Middle frontal gyrus (tissue), 1 donor: ENCODE results near the gene CST7.
"Not testable (repeated sequence)": the region's sequence is repeated elsewhere in the genome, so short reads cannot be mapped to it uniquely, and the experiment has no call there.

Source experiments
- DNase-seq: peaks from one replicate; pipeline ENCODE4 v3.0.0-alpha.2; 2015; ENCODE audit warnings: low spot score; ENCODE audit errors: extremely low spot score

Gene CST7

DNA sequence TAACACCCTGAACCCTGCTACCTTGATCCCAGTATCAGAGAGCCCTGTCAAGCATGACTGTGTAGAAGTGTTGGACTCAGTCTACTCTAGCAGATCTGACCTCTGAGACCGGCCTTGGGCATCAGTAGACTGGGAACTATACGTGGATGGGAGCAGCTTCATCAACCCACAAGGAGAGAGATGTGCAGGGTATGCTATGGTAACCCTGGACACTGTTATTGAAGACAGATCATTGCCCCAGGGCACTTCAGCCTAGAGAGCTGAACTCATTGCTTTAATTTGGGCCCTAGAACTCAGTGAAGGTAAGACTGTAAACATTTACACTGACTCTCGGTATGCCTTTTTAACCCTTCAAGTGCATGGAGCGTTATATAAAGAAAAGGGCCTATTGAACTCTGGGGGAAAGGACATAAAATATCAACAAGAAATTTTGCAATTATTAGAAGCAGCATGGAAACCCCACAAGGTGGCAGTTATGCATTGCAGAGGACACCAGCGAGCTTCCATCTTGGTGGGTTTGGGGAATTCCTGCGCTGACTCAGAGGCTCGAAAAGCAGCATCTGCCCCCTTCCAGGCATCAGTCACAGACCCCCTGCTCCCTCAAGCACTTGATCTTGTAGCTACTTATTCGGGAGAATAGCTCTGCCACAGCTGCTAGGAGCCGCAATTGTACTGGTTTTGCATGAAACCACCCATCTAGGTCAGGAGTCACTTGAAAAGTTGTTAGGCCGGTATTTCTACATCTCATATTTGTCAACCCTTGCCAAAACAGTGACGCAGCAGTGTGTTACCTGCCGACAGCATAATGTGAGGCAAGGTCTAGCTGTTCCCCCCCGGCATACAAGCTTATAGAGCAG lies 19.0 kb upstream of the CST7 start:
- not testable (repeated sequence) for DNase-seq

DNA sequence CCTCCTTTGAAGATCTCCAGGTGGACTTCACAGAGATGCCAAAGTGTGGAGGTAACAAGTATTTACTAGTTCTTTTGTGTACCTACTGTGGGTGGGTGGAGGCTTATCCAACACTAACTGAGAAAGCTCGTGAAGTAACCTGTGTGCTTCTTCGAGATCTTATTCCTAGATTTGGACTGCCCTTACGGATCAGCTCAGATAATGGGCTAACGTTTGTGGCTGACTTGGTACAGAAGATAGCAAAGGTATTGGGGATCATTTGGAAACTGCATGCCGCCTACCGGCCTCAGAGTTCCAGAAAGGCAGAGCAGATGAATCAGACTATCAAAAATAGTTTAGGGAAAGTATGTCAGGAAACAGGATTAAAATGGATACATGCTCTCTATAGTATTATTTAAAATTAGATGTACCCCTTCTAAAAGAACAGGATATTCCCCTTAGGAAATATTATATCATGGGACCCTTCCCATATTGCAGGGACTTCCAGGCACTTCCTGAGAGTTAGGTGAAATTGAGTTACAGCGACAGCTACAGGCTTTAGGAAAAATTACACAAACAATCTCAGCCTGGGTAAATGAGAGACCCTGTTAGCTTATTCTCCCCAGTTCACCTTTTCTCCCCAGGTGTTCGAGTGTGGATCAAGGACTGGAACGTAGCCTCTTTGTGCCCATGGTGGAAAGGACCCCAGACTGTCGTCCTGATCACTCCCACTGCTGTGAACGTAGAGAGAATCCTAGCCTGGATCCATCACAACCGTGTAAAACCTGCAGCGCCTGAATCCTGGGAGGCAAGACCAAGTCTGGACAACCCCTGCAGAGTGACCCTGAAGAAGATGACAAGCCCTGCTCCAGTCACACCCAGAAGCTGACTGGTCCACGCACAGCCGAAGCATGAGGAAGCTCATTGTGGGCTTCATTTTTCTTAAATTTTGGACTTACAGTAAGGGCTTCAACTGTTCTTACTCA lies 18.1 kb upstream of the CST7 start:
- not testable (repeated sequence) for DNase-seq

- DNase-seq = not testable (repeated sequence)
Measured at GRCh38 chr20:24931893-24932292, 17.2 kb upstream of the CST7 start.

GRCh38 chr20:24933266-24933908 lies 15.7 kb upstream of the CST7 start:
- no peak for DNase-seq

DNA sequence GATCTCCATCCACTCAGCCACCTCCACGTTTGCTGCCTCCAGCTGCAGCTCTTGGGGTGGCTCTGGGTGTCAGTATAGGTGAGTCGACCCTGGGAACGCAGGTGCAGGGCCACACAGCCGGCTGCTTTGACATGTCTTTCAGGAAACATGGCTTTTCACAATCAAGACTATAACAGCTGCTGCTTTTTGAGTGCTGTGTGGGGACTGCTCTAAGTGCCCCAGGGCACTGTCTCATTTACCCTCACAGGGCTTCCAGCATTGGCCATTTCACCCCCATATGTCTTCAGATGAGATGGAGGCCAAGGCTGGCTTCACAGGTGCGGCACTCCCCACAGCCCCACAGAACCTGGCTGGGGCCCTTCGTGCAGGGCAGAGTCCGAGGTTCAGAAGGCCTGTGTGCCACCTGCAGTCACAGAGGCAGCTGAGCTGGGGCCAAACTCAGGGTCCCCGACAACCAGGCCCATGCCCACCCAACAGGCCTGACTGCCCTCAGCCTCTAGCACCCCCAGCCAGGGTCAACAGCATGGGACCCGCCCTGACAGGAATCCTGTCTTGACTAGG lies 14.9 kb upstream of the CST7 start:
- no peak for DNase-seq

GRCh38 chr20:24934716-24935115 lies 14.4 kb upstream of the CST7 start:
- no peak for DNase-seq

- no peak for DNase-seq
Measured at GRCh38 chr20:24935140-24935539, 13.9 kb upstream of the CST7 start.

DNA sequence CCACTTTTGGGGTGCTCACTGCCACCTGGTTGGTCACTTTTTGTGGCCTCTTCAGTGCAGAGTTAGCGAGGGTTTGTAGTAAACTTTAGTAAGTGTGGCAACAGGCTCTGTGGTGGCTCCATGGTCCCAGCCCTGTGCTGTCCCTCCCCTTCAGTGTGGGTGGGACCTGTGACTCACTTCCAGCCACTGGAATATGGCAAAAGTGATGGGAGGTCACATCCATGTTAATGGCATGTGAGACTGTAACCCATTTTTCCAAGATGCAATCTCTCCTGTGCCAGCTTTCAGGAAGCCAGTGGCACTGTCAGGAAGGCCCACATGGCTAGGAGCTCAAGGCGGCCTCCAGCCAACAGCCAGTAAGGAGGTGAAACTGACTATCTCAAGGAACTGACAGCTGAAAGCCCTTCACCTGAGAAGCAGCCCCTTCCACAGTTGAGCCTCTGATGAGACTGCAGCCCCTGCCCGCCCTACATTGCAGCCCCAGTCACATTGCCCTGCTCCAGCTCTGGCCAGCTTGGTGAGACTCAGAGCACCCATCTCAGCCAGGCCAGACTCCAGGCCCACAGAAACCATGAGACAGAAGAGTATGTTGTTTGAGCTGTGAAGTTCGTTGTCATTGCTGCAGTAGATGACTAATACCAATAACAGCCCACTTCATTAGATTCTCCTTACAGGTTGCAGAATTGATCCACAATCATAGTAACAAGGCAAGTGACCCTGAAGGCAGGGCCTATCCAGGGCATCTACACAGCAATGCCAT lies 13.1 kb upstream of the CST7 start:
- no peak for DNase-seq

DNA sequence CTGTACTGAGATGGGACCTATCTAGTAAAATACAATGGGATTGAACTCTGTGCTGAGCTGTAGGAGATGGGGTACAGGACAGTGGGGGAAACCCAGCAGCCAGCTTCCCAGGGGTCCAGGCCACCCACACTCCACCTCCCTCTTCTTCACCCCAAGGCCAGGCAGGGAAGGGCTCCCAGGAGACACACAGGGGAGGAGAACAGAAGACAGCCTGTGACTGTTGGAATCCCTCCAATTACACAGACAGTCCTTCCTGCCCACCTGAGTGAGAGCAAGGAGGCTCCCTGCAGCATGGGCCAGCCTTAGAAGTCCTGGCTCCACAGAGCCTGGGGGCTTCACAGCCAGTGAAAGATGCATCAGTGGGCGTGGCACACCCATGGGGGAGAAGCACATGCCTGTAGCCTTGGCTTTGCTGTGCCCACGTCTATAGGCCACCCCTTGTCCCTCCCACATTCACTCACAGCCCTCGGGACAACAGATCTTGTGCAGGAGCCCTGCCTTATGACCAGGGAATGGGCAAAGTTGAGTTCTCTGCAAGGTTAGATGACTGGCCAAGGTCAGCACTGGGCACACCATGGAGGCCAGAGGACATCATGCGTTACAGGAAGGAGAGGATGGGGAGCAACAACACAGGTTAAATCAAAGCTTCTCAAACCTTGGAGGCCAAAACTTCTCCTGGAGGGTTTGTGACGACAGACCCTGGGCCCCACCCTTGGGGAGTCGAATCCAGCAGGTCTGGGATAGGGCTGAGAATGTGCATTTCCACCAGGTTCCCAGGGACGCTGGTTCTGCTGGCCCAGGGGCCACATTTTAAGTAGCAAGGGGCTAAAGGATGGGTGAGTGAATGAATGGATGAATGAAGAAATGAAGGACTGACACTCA lies 12.3 kb upstream of the CST7 start:
- no peak for DNase-seq

- DNase-seq = no peak
Measured at GRCh38 chr20:24937579-24937978, 11.5 kb upstream of the CST7 start.

GRCh38 chr20:24938498-24938897 lies 10.6 kb upstream of the CST7 start:
- no peak for DNase-seq

- no peak for DNase-seq
Measured at GRCh38 chr20:24939036-24939435, 10.0 kb upstream of the CST7 start.

DNA sequence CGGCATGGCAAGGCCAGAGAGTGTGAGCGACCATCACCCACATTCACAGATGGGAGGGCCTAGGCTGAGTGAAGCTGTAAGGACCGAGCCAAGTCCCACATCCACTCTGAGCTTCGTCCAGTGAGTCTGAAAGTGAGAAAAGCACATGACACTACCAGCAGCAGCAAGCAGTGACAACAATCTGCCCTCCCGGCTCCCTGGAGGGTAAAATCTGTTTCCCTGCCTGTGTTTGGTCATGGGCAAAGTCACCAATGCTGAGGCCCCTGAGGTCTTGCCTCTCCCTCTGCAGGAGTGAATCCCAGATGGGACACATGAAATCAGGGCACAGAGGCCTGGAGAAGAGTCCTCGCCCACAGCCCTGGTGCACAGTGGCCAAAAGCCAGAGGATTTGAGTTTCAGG lies 6.4 kb upstream of the CST7 start:
- DNase-seq = no peak

- DNase-seq = no peak
Measured at GRCh38 chr20:24943196-24943595, 5.9 kb upstream of the CST7 start.

DNA sequence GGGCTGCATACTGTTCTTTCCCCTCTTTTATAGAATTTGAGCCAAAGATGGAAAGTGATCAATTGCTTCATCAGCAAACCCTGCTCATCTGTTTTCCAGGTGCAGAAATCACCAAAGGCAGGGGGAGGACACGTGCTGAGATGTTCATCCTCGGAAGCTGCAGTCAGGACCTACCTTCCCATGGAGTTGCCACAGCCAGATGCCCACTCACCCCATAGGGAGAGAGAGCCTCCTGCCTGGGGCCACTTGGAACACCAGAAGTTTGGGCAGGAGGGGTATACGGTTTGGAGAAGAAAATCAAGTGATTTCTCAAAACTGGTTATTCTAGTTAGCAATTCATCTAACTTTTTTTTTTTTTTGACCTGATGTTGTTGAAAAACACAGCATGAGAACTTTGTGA lies 5.3 kb upstream of the CST7 start:
- no peak for DNase-seq

DNA sequence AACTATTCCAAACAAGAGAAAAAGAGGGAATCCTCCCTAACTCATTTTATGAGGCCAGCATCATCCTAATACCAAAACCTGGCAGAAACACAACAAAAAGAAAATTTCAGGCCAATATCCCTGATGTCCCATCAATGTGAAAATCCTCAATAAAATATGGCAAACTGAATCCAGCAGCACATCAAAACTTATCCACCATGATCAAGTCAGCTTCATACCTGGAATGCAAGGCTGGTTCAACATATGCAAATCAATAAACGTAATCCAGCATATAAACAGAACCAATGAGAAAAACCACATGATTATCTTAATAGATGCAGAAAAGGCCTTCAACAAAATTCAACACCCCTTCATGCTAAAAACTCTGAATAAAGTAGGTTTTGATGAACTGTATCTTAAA lies 2.7 kb upstream of the CST7 start:
- not testable (repeated sequence) for DNase-seq

DNA sequence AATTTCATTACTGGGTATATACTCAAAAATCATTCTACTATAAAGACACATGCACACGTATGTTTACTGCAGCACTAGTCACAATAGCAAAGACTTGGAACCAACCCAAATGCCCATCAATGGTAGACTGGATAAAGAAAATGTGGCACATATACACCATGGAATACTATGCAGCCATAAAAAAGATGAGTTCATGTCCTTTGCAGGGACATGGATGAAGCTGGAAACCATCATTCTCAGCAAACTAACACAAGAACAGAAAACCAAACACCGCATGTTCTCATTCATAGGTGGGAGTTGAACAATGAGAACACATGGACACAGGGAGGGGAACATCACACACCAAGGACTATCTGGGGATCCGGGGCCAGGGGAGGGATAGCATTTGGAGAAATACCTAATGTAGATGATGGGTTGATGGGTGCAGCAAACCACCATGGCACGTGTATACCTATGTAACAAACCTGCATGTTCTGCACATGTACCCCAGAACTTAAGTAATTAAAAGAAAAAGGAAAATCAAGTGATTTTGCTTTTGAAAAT lies 602 bp upstream of the CST7 start:
- DNase-seq = not testable (repeated sequence)

- DNase-seq = no peak
Measured at GRCh38 chr20:24949756-24950127, 673 bp downstream of the CST7 start.

DNA sequence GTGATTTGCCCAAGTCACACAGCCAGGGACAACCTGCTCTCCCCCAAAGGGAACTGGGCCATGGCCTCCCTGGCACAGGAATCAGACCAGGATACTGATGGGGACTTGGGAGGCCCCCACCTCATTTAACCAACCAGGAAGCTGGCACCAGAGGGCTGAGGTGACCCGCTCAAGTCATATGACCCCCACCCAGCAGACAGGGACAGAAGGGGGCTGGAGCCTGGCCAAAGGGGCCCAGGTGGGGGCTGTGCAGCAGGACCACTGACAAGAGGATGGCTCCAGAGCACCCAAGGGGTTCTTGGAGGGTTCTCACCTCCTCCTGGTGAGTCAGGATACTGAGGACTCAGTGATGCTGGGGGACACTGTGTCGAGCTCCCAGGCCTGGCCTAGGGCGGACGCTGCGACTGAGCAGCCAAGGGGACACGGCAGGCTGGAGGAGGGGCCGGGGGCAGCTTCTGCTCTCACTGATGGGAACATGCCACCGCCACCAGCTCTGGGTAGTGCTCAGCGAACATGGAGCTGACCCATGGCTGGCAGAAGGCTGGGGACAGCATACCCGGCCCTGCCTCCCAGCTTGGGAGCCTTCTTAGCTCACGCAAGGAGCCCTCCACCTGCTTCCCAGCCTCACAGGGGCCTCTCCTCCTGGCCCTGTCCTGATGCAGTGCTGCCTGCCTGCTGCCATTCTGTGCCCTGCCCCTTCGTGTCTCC lies 1.2 kb downstream of the CST7 start:
- no peak for DNase-seq
